ENCODE measurements around the gene TBX4. TPM values are rescaled to one million over a fixed set of nuclear protein-coding genes. Genes with fewer than 3 reads are reported as not detected.

Gene TBX4
- total RNA-seq, 1 experiment from 2014 or later = not detected

DNA sequence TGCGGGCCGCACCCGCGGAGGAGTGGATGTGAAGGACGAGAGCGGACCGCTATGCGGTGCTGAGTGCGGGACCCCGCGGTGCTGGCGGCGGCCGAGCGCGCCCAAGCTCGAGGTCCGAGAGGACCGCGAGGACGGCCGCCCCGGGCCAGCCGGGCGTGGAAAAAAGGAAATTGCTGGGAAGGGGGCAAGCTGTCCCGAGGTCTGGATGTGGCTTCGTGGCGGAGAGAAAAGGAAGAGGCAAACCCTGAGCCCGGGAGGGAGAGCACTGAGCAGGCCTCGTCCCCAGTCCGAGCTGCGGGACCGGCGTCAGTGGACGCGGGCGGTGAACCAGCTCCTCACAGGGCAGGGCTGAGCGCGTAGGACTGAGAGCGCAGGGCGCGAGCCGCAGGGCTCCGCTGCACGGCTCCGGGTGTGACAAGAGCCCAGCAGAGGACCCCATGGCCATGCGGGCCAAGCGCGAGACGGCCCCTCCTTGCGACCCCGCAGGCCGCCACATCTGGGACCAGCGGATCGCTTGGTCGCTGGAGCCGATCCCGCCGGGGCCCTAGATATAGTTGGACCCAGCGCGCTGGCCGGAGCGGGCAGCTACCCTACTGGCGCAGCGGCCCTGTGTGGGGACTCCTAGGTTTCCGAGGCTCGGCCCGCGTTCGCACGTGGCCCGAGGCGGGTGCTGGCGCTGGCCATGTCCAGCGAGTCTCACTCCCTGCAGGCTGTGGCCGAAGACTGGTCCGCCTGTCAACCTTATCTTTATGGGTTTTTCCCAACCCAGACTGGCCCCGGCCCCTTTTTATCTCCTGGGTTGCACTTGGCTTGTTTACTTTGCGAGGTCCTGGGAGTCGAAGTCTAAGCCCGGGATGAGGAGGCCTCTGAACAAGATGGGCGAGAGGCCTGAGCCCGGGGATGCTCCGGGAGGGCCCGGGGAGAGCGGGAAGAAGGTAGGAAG, 2.4 kb downstream of the TBX4 start:
- no TSS peak for BruUV-seq (replicated peaks)
- POLR2A ChIA-PET (ENCODE audit: unreplicated experiment) = no interaction called here
- intact Hi-C loops (cut with micrococcal nuclease) = no loop called here
- H3K27me3 ChIP-seq (ENCODE audit: low read length) = no peaks in the 10 kb centered on the region
- no peaks in the 10 kb centered on the region for H3K9me3 ChIP-seq (ENCODE audit: low read length)
- H2AFZ ChIP-seq (ENCODE audit: low read length) = no peak overlapping the region
- H3K4me2 ChIP-seq (ENCODE audit: low read length) = no peak overlapping the region
- H3K4me3 ChIP-seq (ENCODE audit: low read length) = no peak overlapping the region
- ATAC-seq (no peak), DNase-seq (no peak)
- H3K4me1 ChIP-seq (ENCODE audit: insufficient read depth, low read length) = no peaks in the 10 kb centered on the region
- H3K36me3 ChIP-seq (ENCODE audit: low read depth, low read length) = no peaks in the 10 kb centered on the region
- no peak for TF ChIP-seq EZH2 (IDR thresholded peaks at IDR 0.05; ENCODE audit: low read length, unreplicated experiment)
- TF ChIP-seq, protein P1, sequence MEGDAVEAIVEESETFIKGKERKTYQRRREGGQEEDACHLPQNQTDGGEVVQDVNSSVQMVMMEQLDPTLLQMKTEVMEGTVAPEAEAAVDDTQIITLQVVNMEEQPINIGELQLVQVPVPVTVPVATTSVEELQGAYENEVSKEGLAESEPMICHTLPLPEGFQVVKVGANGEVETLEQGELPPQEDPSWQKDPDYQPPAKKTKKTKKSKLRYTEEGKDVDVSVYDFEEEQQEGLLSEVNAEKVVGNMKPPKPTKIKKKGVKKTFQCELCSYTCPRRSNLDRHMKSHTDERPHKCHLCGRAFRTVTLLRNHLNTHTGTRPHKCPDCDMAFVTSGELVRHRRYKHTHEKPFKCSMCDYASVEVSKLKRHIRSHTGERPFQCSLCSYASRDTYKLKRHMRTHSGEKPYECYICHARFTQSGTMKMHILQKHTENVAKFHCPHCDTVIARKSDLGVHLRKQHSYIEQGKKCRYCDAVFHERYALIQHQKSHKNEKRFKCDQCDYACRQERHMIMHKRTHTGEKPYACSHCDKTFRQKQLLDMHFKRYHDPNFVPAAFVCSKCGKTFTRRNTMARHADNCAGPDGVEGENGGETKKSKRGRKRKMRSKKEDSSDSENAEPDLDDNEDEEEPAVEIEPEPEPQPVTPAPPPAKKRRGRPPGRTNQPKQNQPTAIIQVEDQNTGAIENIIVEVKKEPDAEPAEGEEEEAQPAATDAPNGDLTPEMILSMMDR (conservative IDR thresholded peaks at IDR 0.05; ENCODE audit: low read depth, low read length) = no peak
- no peak for TF ChIP-seq EZH2phosphoT487 (IDR thresholded peaks at IDR 0.05; ENCODE audit: borderline replicate concordance, low read length)
- no peak overlapping the region for H3K27ac ChIP-seq (ENCODE audit: low read length)
- H4K20me1 ChIP-seq (ENCODE audit: low read length) = no peaks in the 10 kb centered on the region
- H3K79me2 ChIP-seq (ENCODE audit: low read length) = no peaks in the 10 kb centered on the region
- no peaks in the 10 kb centered on the region for H3F3A ChIP-seq (ENCODE audit: low read length, unreplicated experiment)
- no peak overlapping the region for H3K9ac ChIP-seq (ENCODE audit: low read length)
- CTCF ChIA-PET = no interaction called here
- no peaks in the 10 kb centered on the region for H3K9me2 ChIP-seq (replicated peaks; ENCODE audit: low read length)

DNA sequence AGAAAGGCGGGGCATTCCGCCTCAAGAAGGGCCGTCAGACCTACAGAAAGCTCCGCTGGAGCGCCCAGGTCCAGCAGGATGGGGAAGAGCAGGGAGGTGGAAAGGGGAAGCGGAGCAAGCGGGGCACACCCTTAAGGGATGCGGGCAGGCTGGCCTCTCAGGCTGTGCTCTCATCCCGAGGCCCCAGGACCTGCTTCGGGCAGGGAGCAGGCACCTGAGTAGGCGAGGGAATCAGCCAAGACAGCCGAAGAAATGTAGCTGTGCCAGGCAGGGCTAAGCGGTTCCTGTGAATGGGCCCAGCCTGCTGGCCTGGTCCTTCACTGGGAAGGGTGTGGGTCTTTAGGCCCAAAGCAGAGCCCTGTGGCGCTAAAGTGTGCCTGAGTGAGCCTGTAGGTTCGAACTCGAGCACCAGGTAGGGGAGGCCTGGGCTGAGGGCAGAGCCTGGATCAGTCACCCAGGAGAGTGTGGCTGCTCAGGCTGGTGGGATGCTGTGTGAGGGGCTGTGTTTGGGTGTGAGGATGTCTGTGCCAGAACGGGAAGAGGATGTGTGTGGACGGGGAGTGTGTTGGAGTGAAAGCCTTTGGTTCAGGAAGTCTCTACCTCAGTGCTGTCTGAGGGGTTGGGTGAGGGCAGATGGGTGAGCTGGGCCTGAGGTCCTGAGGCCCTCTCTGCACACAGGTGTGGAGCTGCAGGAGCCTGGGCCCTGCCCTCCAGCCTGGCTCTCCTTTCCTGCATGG, 3.3 kb downstream of the TBX4 start:
- DNase-seq (no peak), ATAC-seq (no peak)
- Histone ChIP-seq H3K9ac (ENCODE audit: low read length) (no peak overlapping the region), H3K4me3 (ENCODE audit: low read length) (no peak overlapping the region), H3K4me2 (ENCODE audit: low read length) (no peak overlapping the region), H3K27me3 (ENCODE audit: low read length) (no peaks in the 10 kb centered on the region), H4K20me1 (ENCODE audit: low read length) (no peaks in the 10 kb centered on the region), H3K79me2 (ENCODE audit: low read length) (no peaks in the 10 kb centered on the region), H3K9me3 (ENCODE audit: low read length) (no peaks in the 10 kb centered on the region), H3F3A (ENCODE audit: low read length, unreplicated experiment) (no peaks in the 10 kb centered on the region), H3K9me2 (replicated peaks; ENCODE audit: low read length) (no peaks in the 10 kb centered on the region), H2AFZ (ENCODE audit: low read length) (no peak overlapping the region), H3K27ac (ENCODE audit: low read length) (no peak overlapping the region), H3K36me3 (ENCODE audit: low read depth, low read length) (no peaks in the 10 kb centered on the region), H3K4me1 (ENCODE audit: insufficient read depth, low read length) (no peaks in the 10 kb centered on the region)
- TF ChIP-seq EZH2 (IDR thresholded peaks at IDR 0.05; ENCODE audit: low read length, unreplicated experiment) (no peak), EZH2phosphoT487 (IDR thresholded peaks at IDR 0.05; ENCODE audit: borderline replicate concordance, low read length) (no peak)
- POLR2A ChIA-PET (ENCODE audit: unreplicated experiment) = no interaction called here
- CTCF ChIA-PET = no interaction called here
- no TSS peak for BruUV-seq (replicated peaks)
- intact Hi-C loops (cut with micrococcal nuclease) = no loop called here

DNA sequence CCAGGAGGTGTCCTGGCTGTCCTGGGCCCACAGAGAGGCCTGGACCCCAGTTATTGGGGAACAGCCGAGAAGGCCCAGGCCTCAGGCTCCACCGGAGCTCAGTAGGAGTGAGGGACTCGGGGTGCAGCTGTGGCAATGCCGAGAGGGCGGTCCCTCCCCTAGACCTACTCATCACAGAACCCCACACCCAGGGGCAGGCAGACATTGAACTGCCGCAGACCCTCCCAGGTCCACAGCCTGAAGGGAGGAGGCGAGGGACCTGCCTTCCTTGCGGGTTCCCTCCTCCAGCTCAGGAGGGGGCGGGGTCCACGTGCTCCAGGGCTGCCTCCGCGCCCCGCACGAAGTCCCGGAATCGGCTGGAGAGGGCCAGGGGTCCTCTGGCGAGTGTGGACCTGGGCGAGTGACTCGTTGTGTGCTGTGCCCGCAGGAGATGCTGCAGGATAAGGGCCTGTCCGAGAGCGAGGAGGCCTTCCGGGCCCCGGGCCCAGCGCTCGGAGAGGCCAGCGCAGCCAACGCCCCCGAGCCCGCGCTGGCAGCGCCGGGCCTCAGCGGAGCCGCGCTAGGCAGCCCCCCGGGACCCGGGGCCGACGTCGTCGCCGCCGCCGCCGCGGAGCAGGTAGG, 3.9 kb downstream of the TBX4 start:
- CTCF ChIA-PET = no interaction called here
- H3K4me2 ChIP-seq (ENCODE audit: low read length) = no peak overlapping the region
- no TSS peak for BruUV-seq (replicated peaks)
- no peaks in the 10 kb centered on the region for H3F3A ChIP-seq (ENCODE audit: low read length, unreplicated experiment)
- no peak for ATAC-seq
- no peak overlapping the region for H2AFZ ChIP-seq (ENCODE audit: low read length)
- TF ChIP-seq, protein P1 (conservative IDR thresholded peaks at IDR 0.05; ENCODE audit: low read depth, low read length) = no peak
- no peak for TF ChIP-seq EZH2phosphoT487 (IDR thresholded peaks at IDR 0.05; ENCODE audit: borderline replicate concordance, low read length)
- no peak for TF ChIP-seq EZH2 (IDR thresholded peaks at IDR 0.05; ENCODE audit: low read length, unreplicated experiment)
- intact Hi-C loops (cut with micrococcal nuclease) = no loop called here
- H3K27me3 ChIP-seq (ENCODE audit: low read length) = no peaks in the 10 kb centered on the region
- no peaks in the 10 kb centered on the region for H3K9me2 ChIP-seq (replicated peaks; ENCODE audit: low read length)
- no peak overlapping the region for H3K4me3 ChIP-seq (ENCODE audit: low read length)
- no peak for DNase-seq
- POLR2A ChIA-PET (ENCODE audit: unreplicated experiment) = no interaction called here
- H3K9me3 ChIP-seq (ENCODE audit: low read length) = no peaks in the 10 kb centered on the region
- no peak overlapping the region for H3K27ac ChIP-seq (ENCODE audit: low read length)
- H3K79me2 ChIP-seq (ENCODE audit: low read length) = no peaks in the 10 kb centered on the region
- H3K9ac ChIP-seq (ENCODE audit: low read length) = no peak overlapping the region
- H3K4me1 ChIP-seq (ENCODE audit: insufficient read depth, low read length) = no peaks in the 10 kb centered on the region
- H4K20me1 ChIP-seq (ENCODE audit: low read length) = no peaks in the 10 kb centered on the region
- H3K36me3 ChIP-seq (ENCODE audit: low read depth, low read length) = no peaks in the 10 kb centered on the region

Measured in PC-3 (cell line).